DMS153 treated with DMSO at 0.1 percent for 48 hours (cell line): ENCODE measurements around the gene SPSB4.
"Not testable (repeated sequence)": the region's sequence is repeated elsewhere in the genome, so short reads cannot be mapped to it uniquely, and the experiment has no call there.

ENCODE experiments used
- DNase-seq: peaks from one replicate; lab custom pipeline; 2025; ENCODE audit not compliant: unreplicated experiment; lab: John Stamatoyannopoulos, UW

The SPSB4 gene

DNA sequence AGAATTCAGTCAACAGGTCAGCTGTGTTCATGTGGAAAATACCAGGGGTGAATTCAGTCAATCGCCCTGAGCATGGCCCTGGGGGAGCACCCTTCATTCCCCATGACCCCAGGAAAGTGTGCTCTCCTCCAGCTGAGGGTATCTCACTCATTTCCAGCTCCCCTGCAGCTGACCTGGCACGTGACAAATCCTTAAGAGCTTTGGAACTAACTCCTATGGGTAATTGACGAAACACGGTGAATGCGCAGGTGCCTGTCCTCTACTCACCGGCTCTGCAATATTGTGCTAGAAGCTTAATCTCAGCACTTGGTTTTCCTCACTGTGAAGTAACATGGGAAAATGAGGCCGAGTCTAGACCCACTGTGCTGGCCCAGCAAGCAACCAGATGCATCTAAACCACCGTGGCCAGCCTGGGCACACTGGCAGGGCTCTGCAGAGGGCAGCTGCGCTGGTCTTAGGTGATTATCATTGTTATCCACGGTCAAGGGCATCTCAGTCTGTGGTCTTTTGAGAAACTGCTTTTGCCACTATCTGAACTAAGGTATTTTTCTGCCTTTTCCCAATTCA lies 63.1 kb downstream of the SPSB4 start:
- DNase-seq: no peak

DNA sequence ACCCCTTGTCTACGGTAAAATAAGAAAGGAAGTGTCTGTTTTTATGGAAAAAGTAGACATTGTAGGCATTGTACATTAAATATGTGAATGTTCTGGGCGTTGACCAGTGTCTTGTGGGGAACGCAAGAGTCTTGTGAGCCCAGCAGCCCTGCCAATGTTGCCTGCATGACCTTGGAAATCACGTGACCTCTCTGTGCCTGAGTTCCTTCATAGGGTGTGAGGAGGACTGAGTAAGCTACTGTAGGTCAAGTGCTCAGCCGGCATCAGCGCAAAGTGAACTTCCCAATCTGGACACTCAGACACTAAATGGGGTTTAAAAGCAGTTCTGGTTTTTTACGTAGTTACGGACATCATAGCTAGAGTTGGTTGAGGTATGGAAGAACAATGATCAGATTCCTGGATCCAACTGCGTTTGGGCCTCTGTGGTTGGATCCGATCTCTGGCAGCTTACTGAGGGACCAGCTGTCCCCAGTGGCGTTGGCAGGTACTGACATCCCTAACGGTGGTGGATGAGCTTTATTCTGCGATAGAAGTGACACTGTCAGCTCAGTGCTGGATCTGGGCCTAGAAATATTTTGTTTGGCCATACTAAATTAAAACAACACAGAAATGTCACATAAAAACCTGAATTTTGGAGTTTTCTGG lies 63.8 kb downstream of the SPSB4 start:
- no peak for DNase-seq

DNA sequence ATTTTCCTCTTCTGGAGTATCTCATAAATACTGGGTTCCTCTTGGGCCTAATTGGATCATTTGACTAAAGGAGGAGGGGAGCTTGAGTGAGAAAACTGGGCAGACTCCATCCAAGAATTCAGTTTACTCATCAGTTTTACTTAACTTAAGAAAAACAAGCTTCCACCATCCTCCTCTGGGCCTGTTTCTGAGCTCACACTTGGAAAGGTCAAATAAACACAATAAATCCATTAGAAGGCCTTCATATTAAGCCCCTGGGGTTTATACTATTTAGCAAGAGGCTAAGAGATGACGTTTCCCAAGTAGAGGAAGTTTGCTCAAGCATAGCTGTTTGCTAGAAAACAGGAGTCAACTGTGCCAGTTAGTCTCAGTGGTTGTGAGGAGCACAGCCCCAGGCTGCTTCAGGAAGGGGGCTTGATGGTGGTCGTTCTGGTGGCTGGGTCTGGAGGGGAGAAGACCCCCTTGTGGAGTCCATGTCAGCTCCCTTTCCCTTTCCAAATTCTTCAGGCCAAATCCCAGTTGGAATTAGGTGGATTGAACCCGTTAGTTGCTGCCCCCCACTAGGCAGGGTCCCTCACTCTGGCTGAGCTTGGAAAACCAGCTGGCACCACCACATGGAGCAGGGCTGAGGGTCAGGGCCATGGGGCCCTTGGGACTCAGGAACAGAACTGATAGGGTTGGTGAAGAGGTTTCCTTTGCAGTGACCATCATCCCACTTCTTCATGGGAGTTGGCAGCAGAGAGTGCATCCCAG lies 64.8 kb downstream of the SPSB4 start:
- DNase-seq: no peak

DNA sequence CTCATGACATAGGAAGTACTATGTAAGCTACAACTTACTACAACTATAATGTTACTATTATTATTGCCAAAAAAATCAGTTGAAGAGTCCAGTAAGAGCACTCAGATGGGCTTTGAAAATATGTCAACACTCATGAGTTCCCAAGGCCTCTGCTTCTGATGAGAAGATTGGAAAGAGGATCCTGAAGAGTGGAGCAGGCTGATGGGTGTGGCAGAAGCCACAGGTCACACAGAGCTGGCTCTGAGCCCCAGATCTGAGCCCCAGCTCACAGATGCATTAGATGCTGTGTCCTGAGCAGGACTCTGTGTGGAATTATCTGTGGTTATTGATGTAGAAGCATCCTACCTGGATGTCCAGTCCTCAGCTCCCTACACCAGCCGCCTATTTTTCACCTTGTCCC lies 65.6 kb downstream of the SPSB4 start:
- no peak for DNase-seq

DNA sequence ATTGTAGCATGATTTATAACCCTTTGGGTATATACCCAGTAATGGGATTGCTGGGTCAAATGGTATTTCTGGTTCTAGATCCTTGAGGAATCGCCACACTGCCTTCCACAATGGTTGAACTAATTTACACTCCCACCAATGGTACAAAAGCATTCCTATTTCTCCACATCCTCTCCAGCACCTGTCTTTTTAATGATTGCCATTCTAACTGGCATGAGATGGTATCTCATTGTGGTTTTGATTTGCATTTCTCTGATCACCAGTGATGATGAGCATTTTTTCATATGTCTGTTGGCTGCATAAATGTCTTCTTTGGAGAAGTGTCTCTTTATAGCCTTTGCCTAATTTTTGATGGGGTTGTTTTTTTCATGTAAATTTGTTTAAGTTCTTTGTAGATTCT lies 66.8 kb downstream of the SPSB4 start:
- not testable (repeated sequence) for DNase-seq

DNA sequence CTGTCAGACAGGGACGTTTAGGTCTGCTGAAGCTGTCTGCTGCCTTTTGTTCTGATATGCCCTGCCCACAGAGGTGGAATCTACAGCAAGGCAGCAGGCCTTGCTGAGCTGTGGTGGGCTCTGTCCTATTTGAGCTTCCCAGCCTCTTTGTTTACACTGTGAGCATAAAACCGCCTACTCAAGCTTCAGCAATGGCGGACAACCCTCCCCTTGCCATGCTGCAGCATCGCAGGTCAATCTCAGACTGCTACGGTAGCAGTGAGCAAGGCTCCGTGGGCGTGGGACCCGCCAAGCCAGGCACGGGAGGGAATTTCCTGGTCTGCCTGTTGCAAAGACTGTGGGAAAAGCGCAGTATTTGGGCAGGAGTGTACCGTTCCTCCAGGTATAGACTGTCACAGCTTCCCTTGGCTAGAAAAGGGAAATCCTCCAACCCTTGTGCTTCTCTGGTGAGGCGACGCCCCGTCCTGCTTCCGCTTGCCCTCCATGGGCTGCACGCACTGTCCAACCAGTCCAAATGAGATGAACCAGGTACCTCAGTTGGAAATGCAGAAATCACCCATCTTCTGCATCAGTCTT lies 71.4 kb downstream of the SPSB4 start:
- no peak for DNase-seq

DNA sequence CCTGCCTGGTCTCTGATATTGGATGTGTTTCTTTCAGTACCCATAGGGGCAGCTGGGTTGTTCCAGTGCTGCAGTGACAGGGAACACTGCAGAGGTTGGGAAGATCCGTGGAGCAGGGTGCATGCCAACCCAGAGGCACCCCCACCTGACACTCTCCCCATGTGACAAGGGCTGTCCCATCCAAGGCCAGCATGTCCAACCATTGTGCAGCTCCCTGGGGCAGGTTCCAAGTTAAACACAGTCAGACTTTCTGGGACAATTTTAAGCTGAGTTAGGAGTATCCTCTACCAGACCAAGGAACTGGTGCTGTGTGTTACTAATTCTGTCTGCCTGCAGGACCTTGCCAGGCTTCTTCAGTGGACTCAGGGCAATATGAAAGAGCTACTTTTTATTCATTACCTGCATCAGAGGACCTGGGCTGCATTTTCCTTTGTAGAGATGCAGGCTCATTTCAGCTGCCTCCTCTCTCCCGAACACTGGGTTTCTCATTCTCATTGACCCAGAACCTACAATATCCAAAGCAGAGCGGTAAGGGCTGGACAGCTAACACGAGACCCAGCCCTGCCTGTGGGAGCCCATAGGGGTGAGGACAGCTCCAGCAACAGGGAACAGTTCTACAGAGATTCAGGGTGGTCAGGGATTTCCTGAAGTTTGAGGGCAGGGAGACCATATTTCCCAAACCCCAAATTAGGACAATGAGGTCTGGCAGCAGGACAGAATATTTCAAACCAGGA lies 72.7 kb downstream of the SPSB4 start:
- DNase-seq: no peak

DNA sequence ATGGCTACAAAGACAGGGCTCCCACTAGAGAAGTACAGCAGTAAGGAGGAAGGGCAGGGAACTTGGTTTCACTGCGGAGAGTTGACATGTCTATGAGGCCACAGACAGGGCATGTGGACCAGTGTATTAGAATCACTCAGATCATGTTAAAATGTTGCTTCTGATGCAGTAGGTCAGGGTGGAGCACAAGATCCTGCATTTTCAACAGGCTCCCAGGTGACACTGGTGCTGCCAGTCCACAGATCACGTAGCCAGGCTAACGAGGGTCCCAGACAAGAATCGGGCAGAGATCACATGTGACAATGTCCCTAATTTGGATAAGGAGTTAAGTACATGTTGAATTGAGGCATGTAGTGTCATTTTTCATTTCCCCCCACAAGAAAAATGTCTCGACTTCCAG lies 73.6 kb downstream of the SPSB4 start:
- no peak for DNase-seq

DNA sequence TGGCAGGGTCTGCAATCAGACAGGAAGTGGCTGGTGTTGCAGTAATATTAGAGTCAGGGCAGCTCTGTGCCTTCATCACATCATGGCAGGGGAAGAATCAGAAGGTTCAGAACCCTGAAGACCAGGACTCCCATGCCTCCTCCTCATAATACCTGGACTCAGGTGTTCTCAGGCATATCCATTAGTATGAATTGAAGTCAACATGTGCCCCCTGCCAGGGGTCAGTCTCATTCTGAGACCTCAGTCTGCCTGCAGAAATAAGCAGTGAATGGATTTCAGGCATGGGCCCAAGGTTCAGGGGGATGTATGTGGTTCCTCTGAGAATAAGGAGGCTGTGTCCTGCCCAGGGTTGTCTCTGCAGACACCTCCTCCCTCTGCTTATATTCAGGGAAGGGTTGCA lies 74.2 kb downstream of the SPSB4 start:
- no peak for DNase-seq

DNA sequence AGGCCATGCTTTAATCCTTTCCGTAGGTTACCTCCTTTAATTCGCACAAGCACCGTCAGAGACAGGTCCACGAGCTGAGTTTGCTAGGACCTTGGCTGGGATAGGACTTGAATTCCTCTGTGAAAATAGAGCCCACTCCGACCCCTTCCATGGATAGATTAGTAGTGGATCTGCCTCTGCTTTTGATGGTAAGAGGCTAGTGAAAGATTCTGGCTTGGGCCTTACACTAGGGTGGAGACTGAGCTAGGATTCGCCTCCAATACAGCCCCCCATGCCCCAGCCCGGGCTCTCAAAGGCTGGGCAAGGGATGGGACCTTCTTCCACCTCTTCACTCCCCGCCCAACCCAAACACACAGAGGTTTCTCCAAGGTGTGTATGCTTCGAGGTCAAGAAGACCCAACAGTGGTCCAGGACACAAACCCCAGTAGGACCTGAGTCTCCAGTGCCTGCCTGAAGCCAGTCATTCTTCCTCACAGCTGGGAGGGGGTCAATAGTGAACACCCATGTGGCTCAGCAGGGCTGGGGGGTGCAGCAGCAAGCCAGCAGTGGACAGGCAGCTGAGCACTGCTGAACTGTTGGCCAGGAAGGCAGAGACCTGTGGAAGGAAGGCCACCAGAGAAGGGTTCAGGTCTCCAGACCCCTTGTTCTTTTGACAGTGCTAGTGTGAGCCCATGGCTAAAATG lies 75.7 kb downstream of the SPSB4 start:
- no peak for DNase-seq

DNA sequence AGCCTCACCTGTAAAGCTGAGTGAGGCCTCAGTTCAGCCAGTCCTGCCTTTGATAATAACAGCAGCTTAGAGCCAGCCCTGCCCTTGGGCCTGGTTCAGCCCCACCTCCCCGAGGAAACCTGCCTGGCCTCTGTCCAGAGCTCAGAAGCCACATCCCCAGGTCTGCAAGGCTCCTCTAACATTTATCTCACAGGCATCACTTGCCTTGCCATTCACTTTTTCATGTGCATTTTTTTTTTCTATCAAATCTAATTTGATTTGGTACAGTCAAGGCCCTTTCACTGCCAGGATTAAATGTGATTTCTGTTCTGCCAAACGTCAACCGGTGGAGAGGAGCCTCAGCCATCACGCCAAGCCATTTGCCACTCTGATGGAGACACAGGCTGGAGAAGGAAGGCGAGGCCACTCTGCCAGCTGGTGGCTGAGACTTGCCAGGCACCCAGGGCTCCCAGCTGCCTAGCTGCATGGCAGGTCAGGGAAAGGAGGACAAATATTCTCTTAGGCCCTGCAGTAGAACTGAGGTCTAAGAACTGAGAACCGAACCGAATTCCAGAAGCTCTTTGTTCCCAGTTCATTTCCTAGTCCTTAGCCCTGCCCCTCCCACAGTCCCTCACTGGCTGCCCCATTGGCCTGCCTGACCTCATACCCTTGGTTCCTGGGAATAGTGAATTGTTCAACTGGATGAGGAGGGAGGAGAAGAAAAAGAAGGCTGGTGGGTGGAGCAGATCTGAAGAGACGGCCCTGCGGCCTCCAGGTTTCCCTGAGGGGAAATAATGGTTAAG lies 76.4 kb downstream of the SPSB4 start:
- DNase-seq: no peak

DNA sequence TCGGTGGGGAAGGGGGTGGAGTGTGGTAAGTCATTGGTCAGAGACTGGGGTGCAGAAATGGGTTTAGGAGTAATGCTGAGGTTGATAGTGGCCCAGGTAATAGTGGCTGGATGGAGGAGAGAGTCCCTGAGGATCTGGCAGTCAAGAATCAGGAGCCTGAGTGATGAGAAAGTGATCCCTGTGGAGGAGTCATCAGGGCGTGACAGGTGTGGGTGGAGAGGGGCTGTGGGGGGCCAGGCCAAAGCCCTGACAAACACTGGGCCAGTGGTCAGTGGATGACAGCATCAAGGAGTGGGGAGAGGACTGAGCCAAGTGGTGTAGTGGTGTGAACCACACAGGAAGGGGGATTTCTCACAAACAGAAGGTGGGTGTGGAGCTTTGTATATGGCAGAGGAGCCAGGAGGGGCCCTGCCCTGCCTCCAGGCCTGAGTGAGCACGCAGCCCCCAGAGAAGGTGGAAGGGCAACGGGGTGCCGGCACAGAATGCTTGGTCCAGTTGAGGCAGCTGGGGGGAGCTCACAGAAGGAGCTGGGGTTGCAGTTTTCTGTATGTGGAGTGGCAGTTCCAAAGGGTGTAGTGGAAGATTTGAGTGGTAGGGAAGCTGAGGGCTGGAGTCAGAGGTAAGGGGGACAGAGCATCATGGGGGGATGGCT lies 77.1 kb downstream of the SPSB4 start:
- DNase-seq: no peak

DNA sequence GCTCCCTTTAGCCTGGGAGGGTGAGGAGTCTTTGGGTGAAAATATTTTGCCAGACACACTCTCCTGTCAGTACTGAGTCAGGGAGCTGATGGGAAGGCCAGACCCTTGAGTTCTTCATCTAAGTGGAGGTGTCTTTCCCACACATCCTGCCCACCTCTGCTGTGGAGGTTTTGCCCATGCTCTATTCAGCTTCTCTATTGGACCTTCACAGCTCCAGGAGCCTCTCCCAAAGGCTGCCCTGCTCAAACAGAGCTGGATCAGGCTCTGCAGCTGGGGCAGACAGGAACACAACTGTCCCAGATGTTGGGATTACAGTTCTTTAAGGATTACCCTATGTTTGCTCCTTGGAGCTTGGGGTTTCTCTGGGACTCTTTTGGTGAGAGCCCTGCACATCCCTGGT lies 77.9 kb downstream of the SPSB4 start:
- no peak for DNase-seq

DNA sequence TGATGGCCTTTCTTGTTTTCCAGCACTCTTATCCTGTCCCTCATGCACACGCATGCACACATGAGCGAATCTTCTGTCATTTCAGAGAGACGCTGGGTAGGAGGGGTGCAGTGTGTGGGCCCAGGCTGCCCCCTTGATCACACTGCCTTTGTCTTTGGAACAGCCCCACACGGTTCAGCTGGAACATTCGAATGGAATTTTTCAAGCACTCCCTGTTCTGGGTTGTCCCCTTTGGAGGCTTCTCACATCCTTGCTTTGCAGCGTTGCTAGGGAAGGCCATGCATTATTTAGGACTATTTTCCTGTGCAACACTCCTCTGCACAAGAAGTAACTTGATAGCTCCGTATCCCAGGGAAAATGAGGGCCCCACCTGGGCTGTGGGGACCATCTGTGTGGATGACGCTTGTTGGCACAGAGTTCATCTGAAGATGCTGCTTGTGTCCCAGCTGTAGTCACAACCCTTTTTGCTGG lies 78.4 kb downstream of the SPSB4 start:
- DNase-seq: no peak

DNA sequence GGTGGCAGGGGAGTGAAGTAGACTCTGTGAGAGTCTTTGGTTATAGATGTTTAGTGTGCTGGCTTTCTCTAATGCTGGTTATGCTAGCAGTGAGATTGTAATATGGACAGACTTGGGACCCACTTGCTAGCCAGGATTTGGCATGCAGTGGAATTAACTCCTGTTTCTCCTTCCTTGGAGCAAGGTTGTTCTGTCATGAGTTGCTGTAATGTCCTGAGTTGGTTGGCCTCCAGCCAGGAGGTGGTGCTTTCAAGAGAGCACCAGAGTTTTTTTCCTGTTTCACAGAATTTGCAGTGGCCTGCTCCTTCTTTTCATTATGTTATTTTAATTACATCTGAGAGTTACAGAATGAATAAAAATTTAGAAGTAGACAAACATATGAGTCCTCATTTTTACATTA lies 92.4 kb downstream of the SPSB4 start:
- no peak for DNase-seq

DNA sequence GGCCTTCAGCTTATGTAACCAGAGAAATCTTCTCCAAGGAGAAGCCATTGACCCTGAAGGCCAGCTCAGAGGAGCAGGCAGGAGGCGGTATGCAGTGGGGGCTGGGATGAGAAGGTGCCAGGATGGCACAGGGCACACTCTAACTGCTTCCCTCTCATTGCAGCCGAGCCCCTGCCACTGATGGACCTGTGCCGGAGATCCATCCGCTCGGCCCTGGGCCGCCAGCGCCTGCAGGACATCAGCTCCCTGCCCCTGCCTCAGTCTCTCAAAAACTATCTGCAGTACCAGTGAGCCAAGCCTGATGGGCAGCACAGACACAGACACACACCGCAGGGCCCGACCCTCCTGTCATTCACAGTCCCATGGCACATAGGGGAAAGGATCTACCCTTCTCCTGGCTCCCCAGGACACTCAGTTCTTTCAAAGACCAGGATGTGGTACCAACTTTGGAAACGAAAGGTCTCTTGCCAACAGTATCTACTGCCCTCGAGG lies 95.9 kb downstream of the SPSB4 start:
- DNase-seq: no peak

DNA sequence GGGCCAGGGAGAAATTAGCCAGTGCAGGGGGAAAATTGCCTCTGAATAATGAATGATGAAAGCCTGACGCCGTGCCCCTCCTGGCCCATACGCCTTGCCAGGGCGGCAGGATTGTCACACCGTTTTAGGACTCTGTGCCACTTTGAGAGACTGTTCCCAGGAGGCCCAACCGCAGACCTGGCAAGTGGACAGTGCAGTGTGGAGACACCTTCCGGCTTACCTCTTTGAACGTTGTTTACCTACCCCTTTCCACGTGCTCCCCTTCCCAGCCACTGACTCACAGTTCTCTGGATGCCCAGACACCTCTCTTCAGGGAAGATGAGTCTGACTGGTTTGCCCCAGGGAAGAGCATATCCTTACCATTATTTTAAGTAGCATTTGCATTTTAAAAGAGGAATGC lies 96.5 kb downstream of the SPSB4 start:
- peak; percentile 66 for DNase-seq

DNA sequence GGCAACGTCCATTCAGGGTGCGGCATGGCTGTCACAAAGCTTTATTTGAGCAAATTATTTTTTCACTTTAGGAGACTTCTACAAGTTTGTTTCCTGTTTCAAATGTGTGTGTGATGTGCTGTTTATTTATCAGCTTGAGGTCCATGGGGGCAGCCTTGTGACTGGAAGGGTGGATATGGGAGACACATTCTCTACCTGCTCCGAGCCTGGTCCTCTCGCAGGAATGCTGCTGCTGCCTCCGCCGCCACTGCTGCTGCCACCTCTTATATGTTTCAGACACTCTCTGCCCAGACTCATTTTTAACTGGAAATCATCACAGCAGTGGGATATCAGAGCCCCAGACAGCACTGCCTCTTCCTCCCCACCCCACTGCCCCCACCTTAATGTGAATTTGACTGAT lies 97.0 kb downstream of the SPSB4 start:
- no peak for DNase-seq

DNA sequence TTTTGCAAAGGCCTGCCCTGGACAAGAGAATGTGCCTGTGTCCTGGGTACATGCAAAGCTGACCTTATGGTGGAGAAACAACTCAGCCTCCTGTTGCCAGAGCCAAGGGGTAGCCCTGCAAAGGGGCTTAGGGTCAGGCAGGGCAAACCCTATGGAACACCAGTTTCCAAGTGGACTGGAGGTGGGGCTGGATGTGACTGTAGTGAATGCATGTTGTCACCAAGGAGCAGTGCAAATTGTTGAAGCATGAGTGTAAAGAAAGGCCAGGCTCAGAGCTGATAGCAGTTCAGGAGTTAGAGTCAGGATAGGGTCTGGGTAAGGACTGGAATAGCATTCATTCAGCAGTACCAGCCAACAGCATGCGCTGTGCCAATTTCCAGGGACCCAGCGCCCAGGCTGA lies 97.6 kb downstream of the SPSB4 start:
- DNase-seq: no peak
